Amniotic epithelial cell (primary cell): ENCODE data around the gene SPR.

ENCODE experiments used
- DNase-seq: peaks from one replicate; pipeline ENCODE4 v3.0.0-alpha.2; 2010; ENCODE audit warnings: low read depth

Gene SPR

DNA sequence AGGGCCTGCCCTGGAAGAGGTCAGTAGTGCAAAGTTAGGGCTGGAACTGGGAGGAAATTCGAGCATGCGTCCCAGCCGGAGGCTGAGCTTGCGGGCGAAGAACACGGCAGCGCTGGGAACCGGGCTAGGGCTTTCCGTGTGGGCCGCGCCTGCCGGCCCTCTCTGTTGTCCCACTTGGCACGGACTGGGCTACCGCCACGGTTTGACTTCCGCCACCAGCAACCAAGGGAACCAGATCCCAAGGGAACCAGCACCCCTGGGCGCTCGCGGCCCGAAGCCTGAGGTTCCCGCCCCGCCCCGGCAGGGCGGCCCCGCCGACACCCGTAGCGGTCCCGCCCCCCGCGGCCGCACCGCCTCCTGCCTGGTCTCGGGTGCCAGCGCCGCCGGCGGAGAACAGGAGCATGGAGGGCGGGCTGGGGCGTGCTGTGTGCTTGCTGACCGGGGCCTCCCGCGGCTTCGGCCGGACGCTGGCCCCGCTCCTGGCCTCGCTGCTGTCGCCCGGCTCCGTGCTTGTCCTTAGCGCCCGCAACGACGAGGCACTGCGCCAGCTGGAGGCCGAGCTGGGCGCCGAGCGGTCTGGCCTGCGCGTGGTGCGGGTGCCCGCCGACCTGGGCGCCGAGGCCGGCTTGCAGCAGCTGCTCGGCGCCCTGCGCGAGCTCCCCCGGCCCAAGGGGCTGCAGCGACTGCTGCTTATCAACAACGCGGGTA lies at the start of gene SPR:
Gene SPR, plus strand, starts transcription at position 377 of the 708 bp plus-strand sequence. Its CDS starts 25 bp downstream, at position 402.
- peak; percentile 44 for DNase-seq

DNA sequence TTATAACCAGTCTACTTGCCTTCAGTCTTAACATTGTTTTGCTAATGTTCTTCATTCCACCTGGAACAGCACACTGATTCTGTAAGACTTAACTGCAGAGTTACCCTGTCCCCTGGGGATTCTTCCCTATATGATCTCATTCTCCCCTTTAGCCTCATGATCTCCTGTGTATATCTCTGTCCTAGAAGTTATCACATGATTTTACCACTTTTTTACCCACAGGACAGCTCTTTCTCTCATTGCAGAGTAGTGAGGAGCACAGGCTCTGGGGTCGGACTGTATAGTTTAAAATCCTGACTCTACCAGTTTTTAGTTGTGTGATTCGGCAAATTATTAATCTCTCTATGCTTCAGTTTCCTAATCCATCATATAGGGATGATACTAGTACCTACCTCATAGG lies 47.1 kb upstream of the SPR start:
- no peak for DNase-seq

DNA sequence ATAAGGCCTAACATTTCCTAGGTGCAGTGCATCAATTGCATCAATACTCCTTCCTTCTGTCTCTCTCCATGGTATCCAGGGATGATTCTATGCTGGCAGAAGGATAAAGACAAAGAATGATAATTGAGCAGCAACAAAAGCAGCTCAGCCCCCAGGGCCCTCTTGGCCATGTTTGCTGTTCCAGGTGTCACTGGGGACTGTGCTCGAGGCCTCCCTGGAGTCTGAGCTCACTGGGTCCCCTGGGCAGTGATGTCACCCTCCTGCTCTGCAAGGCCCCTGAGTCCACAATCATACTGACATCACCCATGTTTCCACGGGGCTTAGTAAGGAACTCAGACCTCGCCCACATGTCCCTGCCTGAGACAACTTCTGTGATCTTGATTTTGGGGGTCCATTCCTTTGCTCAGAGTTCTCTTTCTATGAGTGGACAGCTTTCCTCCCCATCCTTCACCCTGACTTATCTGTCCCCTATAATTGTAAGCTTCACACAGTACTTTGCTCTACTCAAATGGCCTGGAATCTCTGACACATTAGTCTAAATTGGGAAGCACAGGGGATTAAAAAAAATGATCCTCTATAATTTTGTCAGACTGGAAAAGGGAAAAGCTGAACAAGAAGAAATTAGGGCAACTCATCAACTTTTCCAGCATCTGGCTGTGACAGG lies 45.6 kb upstream of the SPR start:
- no peak for DNase-seq

DNA sequence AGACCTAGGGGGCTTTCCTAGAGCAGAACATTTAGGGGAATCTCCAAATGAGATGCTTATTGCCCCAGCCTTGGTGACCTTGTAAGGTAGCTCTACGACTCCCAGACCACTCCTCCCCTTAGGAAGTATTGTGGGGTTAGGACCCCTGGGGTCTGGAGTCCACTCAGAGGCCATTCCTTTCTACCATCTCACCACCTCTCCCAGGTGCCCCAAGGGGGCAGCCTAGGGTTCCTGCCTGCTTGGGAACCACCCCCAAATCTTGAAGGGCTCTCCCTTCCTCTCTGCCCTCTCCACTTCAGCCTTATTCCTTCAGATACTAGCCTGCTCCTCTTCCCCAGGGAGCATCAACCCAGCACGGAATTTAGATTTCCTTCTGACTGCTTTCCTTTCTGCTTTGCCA lies 43.9 kb upstream of the SPR start:
- DNase-seq, result no peak

DNA sequence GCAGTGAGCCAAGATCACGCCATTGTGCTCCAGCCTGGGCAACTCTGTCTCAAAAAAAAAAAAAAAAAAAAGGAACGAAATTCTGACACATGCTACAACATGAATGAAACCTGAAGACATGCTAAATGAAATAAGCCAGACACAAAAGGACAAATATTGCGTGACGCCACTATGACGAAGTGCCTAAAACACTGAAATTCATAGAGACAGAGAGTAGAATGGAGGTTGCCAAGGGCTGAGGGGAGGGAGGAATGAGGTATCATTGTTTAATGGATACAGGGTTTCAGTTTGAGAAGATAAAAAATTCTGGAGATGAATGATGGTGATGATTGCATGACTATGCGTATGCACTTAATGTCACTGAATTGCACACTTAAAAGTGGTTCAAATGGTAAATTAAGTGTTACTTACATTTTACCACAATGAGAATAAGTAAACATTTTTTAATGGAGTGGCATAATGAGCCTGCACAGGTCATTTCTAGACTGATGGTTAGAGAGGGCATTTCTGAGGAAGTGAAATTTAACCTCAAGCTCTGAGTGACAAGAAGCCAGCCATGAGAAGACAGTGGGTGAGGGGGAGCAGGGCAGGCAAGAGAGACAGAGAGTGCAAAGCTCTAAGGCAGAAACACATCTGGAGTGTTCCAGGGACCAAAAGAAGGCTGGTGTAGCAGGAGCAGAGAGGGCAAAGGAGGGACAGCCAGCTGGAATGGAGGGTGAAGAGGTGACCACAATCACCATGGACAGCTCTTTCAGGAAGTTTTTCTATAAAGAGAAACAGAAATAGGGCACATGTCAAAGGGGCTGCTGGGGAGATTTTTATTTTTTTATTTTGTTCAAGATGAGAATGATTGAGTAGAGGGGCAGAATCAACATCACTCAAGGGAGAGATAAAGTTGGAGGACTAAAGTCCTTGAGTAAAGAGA lies 40.8 kb upstream of the SPR start:
- no peak for DNase-seq

DNA sequence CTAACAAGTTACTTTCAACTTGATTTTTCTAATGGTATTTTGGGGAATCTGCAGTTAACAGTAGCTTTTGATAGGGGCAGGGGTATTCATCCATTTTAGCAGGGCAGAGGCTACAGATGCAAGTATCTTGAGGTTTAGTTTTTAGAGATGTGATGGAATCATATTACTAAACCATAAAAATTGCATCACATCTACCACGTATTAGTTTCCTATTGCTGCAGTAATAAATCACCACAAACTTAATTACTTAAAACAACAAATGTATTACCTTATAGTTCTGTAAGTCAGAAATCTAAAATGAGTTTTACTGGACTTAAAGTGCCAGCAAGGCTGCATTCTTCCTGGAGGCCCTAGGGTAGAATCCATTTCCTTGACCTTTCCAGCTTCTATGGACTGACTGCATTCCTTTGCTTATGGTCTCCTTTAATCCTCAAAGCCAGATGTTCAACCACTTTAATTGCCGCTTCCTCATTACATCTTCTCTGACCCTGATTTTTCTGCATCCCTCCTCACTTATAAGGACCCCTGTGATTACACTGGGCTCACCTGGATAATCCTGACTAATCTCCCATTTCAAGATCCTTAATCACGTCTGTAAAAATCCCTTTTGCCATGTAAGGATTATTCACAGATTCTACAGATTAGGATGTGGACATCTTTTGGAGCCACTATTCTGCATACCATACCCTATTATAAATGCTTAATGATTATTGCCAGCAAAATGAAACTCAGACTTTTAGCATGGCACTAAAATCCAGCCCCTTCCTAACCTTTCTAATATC lies 39.5 kb upstream of the SPR start:
- no peak for DNase-seq

DNA sequence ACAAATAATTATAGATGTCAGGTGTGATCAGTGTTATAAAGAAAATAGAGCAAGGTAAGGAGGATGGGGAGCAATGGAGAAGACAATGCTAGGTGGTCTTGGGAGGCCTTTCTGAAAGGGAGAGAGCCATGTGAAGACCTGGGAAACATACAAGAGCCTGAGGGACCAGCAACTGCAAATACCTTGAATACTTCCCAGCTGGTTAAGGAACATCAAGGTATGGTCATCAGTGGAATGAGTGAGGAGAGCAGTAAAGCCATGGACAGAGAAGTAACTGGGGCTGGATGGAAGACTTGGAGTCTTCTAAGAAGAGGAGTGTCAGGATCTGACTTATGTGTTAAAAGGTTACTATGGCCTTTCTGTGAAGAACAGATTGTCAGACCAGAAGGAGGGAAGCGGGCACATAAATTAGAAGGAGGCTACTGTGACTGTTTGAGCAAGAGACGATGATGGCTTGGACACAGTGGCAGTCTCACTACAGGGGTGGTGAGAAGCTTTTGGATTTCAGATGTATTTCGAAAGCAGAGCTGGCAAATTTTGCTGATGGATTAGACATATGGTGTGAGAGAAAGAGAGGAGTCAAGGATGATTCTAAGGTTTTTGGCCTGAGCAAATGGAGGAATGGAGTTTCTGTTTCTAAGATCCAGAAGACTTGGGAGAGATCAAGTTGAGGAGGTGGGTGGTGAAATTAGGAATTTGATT lies 38.6 kb upstream of the SPR start:
- DNase-seq, result no peak

DNA sequence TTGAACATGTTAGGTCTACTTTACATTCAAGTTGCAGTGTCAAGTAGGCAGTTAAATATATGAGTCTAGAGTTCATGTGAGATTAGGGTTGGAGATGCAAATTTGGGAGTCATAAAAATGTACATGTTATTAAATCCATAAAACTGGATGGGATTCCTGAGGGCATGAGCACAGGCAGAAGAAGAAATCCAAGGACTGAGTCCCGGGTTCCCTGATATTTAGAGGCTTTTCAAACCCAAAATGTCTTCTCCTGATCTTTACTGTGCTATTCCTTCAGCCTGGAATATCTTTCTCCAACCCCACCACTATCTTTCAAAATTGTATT lies 38.1 kb upstream of the SPR start:
- DNase-seq, result no peak

DNA sequence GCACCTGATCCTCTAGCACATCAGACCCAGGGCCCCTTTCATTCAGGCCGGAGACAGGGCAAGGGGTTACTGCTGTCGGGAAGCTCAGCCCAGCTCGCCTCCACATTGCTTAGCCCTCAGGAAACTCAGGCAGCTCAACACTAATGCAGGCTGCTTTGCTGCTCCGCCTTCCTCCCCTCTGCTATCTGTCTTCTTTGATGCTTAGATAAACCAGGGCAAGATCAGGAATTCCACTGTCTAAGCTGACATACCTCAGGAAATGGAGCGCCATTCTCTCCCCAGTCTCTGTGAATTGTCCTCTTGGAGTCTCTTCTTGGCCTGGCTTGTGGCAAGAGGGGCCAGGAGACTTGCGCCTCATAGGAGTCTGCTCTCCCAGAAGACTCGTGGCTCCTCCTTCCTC lies 35.9 kb upstream of the SPR start:
- DNase-seq, result peak; percentile 40

DNA sequence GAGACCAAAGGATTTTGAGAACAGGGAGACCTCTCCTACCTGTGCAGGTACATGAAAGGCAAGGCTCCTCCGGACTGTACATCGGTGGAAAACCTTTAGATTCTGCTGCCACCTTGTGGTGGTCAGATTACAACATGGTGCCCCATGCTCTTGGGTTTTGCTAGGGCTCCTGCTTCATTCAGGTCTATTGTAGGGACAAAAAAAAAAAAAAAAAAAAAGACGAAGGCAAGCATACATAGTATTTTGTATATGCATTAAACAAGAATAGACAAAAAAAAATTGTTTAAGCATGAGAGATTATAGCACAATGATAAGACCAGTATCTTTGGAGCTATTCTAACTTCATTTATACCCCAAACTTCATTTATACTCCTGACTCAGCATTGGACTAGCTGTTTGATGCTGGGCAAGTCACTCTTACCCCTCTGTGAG lies 27.4 kb upstream of the SPR start:
- peak; percentile 57 for DNase-seq

DNA sequence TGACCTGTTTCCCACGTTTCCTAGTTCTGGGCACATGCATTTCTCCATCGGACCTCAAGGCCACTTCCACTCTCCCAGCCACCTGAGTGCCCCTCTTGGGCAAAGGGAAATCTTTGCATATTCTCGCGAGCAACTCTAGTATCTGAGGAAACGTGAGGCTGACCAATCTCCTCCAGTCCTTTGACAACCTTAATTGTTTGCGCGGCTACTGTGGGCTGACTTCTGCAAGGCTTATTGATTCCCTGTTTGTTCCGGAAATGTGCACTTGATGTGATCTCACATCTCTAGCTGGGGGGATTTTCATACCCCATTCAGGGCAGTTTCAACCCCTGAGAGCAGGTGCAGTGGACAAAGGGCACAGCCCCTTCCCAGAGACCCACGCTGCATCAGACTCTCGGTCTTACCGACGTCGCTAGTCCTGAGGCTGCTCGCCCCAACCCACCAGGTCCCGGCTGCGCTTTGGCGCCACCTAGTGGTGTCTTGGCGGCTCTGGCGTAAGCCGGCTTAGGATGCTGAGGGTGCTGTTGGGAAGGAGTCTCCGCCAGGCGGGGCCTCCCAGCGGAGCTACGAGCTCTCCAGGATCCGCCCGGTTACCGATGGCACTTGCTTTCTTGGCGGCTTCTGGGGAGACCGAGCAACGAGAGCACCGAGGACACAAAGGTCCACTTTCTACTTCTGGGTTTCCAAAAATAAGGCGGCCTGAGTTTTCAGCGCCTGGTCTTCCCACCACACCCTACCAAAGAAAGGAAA lies 24.8 kb upstream of the SPR start:
- peak; percentile 77 for DNase-seq

DNA sequence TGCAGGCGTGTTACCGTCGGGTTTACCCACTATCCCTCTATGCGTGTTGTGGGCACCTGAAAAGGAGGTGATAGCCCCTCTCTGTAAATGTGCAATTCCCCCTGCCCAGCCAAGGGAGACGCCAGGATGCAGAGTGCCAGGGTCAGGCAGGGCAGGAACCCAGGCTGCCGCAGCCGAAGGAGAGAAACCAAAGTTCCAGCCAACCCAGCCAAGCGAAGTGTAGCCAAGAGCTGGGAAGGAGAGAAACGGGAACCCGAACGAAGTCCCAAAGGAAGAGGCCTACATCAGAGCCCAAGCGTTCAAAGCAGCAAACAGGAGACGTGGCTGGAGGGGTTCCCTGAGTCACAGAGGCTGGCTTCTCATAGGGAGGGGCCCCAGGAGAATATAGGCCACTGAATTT lies 24.2 kb upstream of the SPR start:
- DNase-seq, result no peak

DNA sequence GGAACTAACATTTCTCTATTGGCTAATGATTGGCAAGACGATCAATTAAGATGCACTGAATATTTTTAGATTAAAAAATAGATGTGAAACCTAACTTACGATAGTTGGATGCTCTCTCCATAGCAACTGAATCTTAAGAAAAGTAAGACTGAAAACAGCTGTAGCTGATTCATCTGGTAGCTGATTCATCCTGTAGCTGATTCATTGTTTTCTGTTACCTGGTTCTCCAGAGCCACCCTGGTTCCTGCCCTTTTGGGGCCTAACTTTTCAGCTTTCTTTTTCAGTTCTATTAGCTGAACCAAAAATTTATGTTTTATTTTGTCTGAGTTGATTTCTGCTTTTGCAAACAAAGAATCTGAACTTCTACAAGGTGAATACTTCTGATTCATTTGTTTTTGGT lies 22.7 kb upstream of the SPR start:
- peak; percentile 80 for DNase-seq

DNA sequence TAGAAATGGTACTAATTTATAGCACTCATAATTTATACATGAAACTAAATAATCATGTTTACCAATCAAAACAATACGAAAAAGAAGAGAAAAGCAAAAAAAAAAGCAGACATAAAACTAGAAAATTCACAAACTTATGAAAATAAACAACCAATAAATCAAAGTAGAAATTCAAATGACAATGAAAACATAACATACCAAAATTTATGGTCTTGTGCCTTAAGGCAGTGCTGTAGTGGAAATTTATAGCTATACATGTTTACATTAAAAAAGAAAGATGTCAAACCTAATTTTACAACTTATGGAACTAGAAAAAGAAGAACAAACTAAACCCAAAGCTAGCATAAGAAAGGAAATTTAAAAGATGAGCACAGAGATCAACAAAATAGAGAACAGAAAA lies 16.1 kb upstream of the SPR start:
- no peak for DNase-seq

DNA sequence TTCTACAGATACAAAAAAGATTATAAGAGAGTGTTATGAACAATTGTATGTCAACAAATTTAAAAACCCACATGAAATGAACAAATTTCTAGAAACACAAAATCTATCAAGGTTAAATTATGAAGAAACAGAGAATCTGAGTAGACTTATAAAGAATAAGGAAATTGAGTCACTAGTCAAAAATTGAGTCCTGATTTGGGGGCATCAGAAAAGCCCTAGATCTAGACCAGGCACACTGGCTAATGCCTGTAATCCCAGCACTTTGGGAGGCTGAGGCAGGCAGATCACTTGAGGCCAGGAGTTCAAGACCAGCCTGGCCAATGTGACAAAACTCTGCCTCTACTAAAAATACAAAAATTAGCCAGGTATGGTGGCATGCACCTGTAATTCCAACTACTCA lies 15.3 kb upstream of the SPR start:
- no peak for DNase-seq

DNA sequence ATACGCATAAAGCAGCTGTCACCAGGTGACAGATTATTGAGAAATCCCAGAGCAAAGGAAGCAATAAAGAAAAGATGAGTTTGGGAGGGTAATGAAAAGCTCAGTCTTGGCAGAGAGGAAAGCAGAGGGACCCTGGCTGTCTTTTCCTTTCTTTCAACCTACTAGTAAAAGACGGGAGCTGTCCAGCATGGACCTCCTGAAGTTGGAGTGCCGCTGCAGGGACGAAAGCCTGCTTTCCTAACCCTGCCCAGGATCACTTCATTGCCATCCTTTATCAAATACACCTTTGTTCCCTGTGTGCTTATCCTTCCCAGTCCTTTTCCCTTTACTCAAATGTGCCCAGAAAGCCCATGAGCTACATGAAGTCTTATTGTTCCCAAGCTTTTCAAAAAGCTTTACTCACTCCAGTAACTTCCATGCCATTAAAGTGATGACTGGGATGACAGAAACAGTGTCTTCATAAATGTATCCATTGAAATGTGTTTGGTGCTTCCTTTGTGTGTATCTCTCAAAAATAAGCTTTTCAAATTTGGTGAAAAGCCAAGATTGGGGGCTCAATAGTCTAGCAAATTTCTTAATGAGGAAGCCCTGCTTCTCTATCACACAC lies 3.7 kb upstream of the SPR start:
- DNase-seq, result peak; percentile 51

DNA sequence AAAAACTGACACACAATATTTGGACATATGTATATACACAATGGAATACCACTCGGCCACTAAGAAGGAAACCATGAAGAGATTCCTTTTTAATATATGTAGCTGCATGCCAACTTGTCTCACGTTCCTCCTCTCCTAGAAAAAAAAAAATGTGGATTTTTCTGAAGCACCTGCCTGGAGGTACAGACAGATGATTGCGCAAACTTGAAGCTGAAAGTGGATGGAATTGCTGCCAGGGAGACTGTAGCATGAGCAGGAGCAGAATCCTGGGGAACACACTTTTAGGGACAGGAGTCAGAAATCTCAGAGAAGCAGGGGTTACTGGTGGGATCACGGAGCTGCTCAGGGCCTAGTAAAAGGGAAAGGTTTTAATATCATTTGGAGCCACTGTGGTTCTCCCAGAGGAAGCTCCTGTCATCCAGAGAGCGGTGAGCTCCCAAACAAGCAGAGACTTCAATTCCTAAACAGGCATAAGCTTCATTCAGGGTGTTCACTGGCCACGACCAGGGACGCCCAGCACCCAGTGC lies 640 bp upstream of the SPR start:
- DNase-seq, result no peak

DNA sequence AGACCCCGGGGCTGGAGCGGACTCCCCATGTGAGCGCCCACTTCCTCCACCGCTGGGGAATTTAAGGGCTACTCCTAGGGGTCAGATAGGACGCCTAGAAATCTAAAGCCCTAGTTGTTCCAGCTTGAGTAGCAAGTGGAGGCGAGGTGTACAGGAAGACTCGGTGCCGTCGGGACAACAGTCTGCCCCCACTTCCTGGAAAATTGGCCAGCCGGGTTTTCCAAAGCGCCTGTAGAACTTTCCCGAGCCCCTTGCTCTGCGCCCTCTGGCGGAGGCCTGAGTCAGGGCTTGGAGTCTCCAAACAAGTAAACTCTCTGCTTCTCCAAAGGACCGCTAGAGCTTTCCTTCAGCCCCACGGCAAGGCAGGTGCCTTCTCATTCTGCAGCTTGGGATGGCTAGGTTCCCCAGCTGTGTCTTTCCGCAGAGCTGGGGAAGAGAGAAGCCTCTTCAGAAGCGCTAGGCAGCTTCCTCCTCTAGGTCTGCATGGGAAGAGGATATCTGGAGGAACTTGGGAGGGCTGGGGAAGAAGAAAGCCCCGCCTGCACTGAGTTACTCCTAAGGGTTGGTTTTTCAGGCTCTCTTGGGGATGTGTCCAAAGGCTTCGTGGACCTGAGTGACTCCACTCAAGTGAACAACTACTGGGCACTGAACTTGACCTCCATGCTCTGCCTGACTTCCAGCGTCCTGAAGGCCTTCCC lies 681 bp downstream of the SPR start:
- peak; percentile 80 for DNase-seq

DNA sequence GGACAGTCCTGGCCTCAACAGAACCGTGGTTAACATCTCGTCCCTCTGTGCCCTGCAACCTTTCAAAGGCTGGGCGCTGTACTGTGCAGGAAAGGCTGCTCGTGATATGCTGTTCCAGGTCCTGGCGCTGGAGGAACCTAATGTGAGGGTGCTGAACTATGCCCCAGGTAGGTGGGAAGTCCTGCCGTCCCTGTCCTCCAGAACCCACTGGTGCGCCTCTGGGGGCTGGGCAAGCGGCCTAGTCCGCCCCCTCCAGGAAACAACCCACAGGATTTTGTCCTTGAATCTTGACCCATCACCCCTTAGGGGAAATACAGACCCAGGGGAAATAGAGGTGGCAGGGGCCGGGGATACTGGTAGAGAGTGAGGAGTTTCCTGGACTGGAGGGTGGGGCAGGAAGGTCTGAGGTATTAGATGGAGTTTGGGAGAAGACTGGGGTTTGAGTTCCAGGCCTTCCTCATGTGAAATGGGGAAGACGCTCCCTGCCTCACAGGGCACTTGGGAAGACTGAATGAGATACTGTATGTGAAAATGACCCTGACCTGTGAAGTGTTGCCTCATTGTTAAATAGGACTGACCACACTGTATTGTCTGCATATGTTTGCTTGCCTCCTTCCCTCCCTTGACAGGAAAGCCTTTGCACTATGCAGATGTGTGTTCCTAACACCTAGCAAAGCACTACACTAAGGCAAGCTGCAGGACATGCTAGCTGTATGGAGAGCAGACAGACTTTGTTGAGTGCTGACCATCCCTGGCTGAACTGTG lies 1.4 kb downstream of the SPR start:
- DNase-seq, result no peak
